GM21576 (cell line): Measurements from ENCODE around the gene THAP7.

ENCODE experiments used
- ATAC-seq: cut with Tn5 transposase; IDR thresholded peaks from one replicate; pipeline ENCODE4 v1.9.1; 2021; ENCODE audit warnings: mild to moderate bottlenecking, moderate library complexity; ENCODE audit not compliant: unreplicated experiment

THAP7 gene

DNA sequence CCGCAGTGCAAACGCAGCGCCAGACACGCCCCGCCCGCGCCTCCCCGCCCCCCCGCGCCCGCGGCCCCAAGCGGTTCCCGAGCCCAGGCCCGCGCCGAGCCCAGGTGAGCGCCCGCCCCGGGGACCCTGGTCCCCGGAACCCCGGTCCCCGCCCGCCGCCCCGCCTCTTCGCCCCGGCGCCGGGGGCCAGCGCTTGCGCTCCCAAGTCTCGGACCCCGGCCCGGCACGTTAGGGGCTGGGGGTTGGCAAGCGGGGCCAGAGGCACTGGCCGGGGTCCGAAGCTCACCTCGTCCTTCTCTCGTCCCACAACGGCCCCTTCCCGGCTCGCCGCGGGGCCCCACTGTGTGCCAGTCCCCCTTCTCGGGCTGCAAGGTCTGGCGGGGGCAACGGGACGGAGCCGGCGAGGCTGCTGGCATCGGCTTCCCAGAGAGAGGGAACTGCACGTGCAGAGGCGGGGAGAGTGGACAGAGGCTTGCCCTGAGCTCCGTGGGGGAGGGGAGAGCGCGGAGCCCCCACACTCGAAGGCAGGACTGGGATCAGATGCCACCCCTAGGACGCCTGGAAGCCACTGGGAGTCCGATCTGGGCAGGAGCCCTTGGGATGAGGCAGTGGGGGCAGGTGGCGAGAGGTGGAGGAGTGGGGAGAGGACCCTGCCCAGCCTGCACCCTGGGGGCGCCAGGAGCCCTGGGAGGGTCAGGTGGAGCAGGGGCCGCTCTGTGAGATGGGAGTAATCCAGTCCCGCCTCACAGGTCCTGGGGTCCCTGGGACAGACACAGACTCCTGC, 36.6 kb downstream of the THAP7 start:
- ATAC-seq = no peak

DNA sequence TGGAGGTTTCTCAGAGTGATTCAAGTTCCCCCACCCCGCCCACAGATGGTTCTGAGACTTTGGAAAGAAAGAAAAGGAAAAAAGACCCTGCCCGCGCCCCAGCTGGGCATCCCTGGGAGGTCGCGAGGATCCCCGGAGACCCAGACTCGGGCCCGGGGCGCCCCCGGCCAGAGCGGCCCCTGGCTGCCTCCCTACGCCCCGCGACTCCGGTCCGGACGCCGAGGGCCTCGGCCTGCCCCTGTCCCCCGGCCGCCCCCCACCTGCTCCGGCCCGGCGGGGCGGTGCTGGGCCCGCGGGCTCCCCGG, 37.2 kb downstream of the THAP7 start:
- ATAC-seq = no peak

DNA sequence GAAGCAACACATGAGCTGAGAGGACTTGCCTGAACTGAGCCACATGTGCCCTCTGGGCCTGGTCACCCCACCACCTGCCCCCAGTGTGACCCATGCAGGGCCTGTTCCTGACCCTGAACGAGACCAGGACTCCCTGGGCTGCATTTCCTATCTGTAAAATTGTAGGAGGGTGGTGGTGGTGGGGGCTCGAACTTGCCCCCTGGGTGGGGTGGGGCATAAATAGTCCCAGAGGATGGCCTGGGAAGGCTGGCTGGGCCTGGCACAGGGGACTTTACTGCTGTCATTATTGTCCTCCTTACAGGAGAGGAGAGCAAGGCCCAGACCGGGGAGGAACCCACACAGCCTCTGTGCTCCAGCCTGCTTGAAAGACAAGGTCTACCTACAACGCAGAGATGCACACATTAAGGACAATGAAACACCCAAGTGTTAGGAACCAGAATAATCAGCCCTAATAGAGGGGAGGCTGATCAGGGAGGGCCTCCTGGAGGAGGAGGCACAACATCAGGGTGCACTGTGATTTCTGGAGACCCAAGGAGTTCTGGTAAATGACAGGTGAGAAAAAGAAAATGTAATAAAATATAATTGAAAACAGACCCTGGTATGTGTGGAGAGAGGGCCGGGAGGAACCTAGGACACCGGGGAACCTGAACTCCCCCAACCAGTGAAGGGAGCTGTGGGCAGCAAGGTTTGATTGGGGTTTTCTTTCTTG, 37.7 kb downstream of the THAP7 start:
- no peak for ATAC-seq

DNA sequence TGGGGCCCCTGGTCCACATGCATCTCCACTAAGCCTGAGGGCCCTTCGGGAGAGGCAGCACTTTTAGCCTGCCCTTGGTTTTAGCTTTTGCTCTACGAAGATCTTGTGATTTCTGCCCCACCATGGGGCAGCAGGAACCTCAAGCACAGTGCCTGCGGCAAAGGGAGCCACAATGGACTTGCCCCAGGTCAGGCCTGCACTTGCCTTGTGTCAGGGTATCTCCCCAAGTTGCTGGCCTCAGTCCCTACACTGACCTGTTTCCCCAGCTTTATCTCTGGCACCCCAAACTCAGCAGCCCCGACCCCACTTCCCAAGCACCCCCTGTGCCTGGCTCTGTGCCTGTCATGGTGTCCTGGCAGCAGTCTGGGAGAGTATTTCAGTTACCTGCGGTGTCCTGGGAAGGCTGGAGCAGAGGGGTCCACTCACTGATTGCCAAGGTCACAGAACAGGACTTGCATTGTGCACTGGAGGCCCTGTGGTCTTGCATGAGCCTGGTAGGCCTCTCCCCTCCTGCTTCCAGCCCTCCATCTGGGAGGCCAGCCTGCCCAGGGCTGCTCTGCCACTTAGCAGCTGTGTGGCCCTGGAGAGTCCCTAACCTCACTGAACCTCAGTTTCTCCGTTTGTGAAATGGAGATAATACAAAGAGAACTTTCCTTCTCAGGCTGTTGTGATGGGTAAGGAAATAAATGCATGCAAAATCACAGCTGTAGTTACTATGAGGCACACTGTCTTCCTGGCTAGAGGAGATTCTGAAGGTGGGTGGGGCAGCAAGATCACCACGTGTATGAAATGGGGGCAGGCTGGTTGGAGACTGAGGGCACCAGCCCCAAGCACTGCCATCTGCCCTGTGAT, 38.5 kb downstream of the THAP7 start:
- no peak for ATAC-seq

DNA sequence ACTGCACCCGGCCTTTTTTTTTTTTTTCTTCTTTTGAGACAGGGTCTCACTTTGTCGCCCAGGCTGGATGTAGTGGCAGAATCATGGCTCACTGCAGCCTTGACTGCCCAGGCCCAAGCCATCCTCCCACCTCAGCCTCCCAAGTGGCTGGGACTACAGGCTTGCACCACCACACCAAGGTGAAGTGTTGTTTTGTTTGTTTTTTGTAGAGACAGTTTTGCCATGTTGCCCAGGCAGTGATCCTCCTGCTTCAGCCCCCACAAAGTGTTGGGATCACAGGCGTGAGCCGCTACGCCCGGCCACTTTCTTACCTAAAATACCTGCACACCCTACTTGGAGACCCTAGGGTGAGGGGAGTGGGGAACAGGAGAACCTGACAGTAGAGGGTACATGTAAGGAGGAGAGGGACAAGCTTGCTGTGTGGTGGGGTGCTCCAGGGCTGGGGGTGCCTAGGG, 39.4 kb downstream of the THAP7 start:
- ATAC-seq = no peak

DNA sequence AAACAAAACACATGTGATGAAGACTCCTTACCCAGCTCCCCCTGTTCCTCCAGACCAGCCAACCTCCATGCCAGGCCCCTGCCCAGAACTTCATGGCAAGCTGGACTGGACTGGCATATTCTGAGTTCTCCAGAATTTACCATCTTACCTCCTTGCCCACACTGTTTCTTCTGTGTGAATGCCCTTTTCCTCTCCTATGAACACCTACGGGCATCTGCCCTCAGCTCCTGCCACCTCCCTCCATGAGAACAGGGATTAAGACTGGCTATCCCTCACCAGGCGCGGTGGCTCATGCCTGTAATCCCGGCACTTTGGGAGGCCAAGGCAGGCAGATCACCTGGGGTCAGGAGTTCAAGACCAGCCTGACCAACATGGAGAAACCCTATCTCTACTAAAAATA, 41.3 kb downstream of the THAP7 start:
- ATAC-seq = no peak

DNA sequence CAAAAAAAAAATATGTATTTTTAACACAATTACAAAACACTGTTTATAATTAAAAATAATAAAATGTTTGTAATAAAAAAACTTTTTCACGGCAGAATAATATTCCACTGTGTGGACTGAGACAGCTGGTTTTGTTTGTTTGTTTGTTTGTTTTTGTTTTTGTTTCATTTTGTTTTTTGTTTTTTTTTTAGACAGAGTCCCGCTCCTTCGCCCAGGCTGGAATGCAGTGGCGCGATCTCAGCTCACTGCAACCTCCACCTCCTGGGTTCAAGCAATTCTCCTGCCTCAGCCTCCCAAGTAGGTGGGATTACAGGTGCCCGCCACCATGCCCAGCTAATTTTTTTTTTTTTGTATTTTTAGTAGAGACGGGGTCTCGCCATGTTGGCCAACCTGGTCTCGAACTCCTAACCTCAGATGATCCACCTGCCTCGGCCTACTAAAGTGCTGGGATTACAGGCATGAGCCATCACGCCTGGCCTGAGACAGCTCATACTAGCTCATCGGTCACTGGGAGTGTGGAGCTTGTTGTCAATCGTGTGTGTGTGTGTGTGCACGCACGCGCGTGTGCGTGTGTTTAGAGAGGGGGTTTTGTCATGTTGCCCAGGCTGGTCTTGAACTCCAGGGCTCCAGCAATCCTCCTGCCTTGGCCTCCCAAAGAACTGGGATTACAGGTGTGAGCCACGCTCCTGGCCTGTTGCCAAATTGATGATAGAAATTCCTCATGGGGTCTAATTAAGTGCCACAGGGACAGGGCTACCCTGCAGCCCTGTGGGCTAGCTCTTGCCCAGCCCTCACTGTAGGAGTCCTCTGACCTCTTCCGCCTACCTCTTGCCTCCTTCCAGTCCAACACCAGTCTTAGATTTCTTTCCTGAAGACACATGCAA, 42.1 kb downstream of the THAP7 start:
- no peak for ATAC-seq

DNA sequence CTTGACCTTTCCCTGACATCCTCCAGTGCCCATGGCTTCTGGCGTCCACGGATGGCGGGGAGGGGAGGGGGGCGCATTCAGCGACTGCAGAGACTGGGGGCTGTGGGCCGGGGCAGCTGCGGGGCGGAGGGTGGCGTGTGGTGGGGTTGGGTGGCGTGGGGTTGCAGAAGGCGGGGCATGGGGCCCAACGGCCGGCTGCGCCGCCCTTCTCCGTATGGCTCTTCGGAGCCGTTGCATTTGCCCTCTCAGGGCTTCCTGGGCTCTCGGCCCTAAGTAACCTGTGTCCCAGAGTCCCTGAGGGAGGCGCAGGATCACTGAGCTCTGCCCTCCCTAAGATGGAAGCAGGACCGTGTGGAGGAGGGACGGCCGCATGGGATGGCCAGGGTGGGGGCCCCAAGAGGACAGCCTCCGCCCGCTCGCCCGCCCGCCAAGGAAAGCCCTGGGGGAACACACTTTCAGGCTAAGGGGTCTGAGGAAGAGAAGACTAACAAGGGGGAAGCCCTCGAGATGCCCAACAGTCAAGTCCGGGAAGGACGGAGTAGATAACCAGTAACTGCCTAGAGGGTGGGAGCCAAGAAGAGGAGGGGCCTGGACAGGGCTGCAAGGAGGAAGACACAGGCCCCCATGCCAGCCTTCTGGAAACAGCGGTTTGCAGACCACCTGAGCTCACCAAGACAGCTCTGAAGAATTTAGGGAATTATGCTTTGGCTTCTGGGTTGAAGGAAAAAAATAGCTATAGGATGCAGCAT, 44.1 kb downstream of the THAP7 start:
- ATAC-seq = no peak

DNA sequence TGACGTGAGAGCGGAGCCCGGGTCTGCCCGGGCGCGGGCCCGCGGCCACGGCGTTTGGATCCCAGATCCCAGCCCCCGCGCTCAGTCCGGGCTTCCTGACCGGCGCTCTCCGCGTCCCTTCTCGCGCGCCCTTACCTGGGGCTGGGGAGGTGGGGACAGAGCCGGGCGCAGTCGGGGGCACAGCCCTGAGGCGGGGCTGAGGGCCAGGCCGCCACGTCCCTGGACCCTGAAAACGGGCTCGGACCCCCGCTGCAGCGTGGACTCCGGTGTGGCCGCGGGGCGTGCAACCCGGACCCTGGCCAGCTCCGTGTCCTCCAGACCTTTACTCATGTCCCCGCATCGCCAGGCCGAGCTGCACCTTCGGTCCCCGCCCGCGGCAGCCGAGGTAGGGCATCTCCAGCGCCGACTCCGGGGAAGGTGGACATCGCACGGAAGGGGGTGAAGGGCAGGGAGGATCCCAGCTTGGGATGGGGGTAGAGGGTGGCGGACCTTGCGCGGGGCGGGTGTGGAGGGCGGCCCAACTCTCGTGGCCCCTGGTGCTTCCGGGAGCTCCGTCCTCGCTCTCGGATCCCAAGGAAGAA, 44.7 kb downstream of the THAP7 start:
- ATAC-seq = no peak

DNA sequence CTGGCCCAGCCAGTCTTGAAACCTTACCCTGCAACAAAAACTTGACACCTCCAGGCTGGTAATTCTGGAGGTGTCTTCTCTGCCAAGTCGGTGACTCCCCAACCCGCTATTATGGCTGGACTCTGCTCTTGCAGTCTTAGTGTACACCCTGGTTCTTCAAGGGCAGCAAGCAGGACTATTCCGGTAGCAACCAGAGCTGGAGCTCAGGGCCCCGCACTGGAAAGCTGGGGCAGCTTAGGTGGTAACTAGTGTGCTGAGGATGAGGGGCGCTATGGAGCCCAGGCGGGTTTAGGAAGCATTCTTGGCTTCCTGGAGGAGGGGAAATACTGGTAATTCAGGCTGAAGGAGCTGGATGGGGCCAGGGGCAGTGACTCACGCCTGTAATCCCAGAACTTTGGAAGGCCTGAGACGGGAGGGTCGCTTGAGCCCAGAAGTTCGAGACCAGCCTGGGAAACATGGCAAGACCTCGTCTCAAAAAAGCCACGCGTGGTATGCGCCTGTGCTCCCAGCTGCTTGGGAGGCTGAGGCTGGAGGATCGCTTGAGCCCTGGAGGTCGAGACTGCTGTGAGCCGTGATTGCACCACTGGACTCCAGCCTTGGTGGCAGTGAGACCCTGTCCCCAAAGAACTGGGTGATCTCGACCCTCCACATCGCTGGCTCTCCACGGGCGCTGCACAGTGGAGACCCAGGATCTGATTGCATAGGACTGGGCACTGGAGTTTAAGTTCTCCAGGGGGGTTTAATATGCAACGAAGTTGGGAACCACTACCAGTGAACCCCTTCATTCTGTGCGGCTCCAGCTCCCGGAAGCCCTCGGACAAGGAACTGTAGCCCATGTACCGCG, 45.4 kb downstream of the THAP7 start:
- ATAC-seq = no peak

DNA sequence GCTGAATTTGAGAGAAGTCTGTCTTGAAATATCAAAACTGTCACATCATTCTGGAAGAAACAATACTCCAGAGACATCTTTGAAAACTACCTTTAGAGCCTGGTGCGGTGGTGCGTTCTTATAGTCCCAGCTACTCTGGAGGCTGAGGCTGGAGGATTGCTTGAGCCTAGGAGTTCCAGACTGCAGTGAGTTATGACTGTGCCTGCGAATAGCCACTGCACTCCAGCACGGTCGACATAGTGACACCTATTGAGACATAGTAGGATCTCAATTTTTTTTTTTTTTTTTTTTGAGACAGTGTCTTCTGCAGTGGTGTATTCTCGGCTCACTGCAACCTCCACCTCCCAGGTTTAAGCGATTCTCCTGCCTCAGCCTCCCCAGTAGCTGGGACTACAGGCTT, 46.4 kb downstream of the THAP7 start:
- no peak for ATAC-seq

DNA sequence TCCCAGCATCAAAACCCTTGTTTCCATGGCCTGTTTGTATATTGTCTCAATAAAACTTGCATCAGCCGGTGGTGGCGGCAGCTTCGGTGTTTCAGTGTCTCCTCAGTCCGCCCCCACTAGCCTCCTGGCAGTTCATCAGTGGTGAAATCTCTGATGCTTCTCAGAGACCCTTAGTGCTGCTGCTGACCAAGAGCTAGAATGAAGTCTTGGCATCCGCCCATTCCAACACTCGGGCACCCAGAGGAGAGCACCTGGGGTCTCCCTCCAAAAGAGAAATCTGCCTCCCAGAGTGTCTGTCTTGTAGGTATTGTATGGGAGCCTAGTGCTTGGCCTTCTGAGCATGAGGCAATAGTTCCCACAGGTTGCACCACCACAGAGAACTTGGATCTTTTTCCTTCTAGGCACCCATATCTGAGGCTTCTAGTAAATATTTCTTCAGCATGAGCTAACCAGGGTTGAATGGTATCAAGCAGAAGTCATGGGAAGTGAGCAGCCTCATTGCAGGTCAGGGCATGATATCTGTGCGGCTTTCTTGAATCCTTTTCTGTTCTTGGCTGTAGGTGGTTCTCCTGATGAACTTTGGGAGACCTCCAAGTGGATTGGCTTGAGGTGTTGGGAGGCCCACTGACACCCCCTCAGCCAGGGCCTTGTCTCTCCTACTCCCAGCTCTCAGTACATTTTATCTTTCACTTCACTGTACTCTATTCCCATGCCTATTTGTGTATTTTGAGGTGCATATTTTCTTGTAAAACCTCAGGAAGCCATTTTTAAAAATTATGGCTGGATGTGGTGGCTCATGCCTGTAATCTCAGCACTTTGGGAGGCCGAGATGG, 48.0 kb downstream of the THAP7 start:
- ATAC-seq = no peak

DNA sequence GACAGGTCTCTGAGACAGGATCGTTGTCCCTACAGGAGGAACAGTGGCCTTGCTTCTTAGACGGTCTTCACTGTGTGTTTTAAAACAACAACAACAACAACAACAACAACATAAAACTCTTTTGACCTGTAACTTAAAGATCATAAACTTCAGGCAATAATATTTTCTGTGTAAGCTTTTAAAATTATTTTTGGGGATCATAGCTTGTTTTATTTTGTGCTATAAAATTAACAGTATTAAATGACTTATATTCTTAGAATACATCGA, 48.6 kb downstream of the THAP7 start:
- ATAC-seq = no peak

DNA sequence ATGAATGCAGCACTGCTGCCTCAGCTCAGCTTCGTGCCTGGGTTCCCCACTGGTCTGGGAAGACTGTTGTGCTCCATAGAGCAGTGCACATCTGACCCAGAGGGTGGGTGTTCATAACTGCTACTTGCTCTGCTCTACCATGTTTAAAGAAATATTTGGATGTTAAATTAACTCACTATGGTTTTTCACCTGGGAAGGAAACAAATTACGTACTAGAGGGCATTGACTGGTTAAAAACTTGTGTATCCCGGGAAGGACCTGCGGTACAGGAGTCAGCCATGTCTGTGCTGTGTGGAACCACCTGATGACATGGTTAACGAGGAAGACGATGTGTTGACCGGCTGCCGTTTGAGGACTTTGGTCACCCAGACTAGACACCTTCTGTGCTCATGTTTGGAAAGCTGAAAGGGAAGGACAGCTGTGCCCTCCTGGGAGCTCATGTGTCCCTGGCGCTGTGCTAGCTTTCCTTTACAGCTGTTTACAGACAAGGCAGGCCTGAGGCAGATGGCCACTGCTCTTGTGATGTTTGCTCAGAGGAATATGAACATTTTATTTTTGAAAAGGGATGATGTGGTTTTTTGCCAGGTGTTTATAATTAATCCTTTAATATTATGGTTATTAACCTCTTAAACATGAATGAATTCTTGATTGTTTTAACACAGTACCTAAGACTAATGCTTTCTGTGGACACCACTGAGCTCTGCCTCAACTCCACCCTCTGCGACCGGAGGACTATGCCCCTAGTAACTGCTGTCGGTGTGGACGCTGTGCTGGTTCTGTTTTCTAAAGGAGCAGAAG, 49.2 kb downstream of the THAP7 start:
- no peak for ATAC-seq

DNA sequence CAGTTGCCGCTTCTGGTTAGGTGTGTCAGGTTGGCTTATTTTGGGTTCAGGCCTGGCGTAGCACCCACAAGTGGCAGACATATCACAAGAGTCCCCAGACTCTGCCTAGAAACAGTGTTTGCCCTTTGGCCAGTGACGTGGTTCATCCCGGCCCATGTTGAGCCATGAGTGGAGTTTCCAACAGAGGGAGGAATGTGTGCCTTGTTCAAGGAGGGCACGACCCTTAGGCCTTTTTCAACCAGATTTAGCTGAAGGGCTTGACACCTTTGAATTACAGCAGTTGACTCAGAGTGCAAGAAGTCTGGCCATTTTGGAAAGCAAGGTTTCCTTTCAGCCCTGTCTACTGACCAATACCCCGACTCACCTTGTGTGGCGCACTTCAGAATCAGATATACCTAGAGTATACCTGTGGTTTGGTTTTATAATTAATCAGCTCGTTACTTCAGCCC, 50.0 kb downstream of the THAP7 start:
- ATAC-seq = no peak

DNA sequence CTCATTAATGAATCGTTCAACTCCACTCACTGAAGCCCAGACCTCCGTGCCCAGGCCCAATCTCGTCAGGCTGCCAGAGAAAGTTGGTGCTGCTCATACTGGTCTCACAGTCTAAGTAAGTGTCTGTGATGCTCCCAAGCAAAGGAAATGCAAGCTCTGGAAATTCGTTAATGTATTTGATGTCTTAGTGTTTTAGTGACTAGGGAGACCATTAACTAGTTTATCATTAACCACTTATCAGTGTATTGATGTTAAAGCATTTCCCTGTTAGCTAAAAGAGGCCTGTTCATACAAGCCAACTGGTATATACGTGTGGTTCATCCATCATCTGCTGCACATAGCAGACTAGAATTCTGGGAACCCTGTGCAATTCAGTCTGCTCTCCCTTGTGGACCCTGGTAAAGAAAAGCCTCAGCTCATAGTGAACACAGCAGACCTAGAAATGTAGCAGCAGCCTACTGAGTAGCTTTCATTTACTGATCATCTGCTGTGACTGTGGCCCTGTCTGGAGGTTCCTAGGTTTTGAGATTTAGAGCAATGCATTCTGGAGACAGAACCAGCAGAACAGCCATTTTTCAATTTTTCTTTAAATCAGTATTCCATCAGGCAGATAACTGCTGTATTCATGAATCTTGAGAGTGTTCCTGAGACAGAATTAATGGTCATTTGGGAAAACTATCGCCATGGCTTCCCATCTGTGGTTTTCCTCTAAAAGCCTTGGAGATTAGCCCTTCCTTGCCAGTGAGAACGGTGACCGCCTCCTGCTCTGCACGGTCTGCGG, 50.6 kb downstream of the THAP7 start:
- no peak for ATAC-seq
